Neural crest cell (in vitro differentiated cells): Measurements from ENCODE around the gene MS4A18. TPM values are rescaled to one million over a fixed set of nuclear protein-coding genes. Genes with fewer than 3 reads are reported as not detected.

Experiments
- DNase-seq: peaks from one replicate; pipeline ENCODE4 v3.0.0; 2021; ENCODE audit warnings: low read depth, mixed read lengths, low spot score
- H3K27ac Mint-ChIP-seq: one replicate; pipeline ENCODE4 v1.8.0; 2021; ENCODE audit warnings: mild to moderate bottlenecking, mixed read lengths; ENCODE audit not compliant: unreplicated experiment
- H3K27me3 Mint-ChIP-seq: 2 replicates; pipeline ENCODE4 v1.8.0; 2021; ENCODE audit warnings: low read depth, mild to moderate bottlenecking, mixed read lengths
- H3K36me3 Mint-ChIP-seq: 2 replicates; pipeline ENCODE4 v1.8.0; 2021; ENCODE audit warnings: low read depth, mild to moderate bottlenecking, mixed read lengths
- H3K4me1 Mint-ChIP-seq: 2 replicates; pipeline ENCODE4 v1.8.0; 2021; ENCODE audit warnings: mixed read lengths
- H3K4me3 Mint-ChIP-seq: one replicate; pipeline ENCODE4 v1.8.0; 2021; ENCODE audit warnings: mild to moderate bottlenecking, mixed read lengths
- H3K9me3 Mint-ChIP-seq: 2 replicates; pipeline ENCODE4 v1.8.0; 2021; ENCODE audit warnings: mixed read lengths
- total RNA-seq: library from RNA; stranded (reverse); gene quantifications from 2 replicates; pipeline ENCODE4 v1.2.1, GENCODE V29; 2021
- TF ChIP-seq, protein P1 (sequence below): fragments of 200-600 bp; sonication (generic); conservative IDR thresholded peaks from 2 replicates; pipeline ENCODE4 v1.5.0; 2021; ENCODE audit warnings: antibody characterized with exemption, mild to moderate bottlenecking

Gene MS4A18
- total RNA-seq, 1 donor from 2014 or later, result not detected

DNA sequence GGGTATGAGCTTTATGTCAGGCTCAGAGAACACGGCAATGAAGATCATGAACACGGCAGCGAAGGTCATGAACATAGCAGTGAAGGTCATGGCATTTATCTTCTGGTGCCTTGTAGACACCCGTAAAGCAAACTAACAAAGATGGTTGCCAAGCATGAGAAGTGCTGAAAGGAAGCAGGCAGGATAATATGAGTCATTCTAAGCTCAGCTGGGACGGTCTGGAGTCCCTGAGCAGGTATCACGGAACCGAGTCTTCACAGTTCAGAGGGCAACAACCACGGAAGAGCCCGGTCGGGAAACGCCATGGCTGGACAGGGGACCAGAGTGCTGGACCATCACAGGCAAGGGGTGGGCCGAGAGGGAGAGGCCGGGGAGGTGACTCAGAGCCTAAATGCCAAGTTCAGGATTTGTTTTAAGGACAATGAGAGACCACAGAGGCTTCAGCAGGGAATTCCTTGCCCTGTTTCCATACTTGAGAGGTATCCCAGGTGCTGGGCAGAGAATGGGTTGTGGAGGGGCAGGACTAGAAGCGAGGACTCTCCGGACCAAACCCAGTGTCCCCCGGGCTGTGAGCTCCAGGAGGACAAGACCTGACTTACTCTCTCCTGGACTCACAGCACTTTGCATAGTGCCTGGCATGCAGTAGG lies 47.5 kb downstream of the MS4A18 start:
- TF ChIP-seq, protein P1, sequence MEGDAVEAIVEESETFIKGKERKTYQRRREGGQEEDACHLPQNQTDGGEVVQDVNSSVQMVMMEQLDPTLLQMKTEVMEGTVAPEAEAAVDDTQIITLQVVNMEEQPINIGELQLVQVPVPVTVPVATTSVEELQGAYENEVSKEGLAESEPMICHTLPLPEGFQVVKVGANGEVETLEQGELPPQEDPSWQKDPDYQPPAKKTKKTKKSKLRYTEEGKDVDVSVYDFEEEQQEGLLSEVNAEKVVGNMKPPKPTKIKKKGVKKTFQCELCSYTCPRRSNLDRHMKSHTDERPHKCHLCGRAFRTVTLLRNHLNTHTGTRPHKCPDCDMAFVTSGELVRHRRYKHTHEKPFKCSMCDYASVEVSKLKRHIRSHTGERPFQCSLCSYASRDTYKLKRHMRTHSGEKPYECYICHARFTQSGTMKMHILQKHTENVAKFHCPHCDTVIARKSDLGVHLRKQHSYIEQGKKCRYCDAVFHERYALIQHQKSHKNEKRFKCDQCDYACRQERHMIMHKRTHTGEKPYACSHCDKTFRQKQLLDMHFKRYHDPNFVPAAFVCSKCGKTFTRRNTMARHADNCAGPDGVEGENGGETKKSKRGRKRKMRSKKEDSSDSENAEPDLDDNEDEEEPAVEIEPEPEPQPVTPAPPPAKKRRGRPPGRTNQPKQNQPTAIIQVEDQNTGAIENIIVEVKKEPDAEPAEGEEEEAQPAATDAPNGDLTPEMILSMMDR, result no peak
- H3K4me1 Mint-ChIP-seq, result peaks cover 6% of the 10 kb centered on the region
- DNase-seq, result no peak
- no peak overlapping the region for H3K27ac Mint-ChIP-seq
- no peaks in the 10 kb centered on the region for H3K36me3 Mint-ChIP-seq
- no peaks in the 10 kb centered on the region for H3K9me3 Mint-ChIP-seq
- H3K4me3 Mint-ChIP-seq, result no peak overlapping the region
- H3K27me3 Mint-ChIP-seq, result peaks cover 3% of the 10 kb centered on the region

DNA sequence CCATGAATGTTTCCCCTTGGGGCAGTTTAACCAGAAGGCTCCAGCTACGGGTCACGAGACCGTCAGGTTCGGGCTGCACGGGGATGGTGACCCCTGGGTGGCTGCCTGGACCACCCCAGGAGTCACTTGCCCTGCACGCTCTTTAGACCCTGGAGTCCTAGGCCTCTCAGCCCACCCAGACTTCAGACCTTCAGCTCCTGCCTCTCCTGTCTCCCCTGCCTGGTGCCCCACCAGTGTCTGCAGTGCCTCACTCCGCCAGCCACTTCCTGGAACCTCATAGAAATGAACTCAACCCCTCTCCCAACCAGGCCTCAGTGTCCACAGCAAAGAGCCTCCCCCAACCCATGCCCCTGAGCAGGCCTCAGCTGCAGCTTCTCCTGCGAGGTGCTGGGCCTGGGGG lies 48.1 kb downstream of the MS4A18 start:
- H3K4me3 Mint-ChIP-seq, result no peak overlapping the region
- no peak for DNase-seq
- H3K4me1 Mint-ChIP-seq, result peaks cover 6% of the 10 kb centered on the region
- H3K27me3 Mint-ChIP-seq, result peaks cover 2% of the 10 kb centered on the region
- no peaks in the 10 kb centered on the region for H3K9me3 Mint-ChIP-seq
- TF ChIP-seq, protein P1, result no peak
- H3K27ac Mint-ChIP-seq, result no peak overlapping the region
- H3K36me3 Mint-ChIP-seq, result no peaks in the 10 kb centered on the region

DNA sequence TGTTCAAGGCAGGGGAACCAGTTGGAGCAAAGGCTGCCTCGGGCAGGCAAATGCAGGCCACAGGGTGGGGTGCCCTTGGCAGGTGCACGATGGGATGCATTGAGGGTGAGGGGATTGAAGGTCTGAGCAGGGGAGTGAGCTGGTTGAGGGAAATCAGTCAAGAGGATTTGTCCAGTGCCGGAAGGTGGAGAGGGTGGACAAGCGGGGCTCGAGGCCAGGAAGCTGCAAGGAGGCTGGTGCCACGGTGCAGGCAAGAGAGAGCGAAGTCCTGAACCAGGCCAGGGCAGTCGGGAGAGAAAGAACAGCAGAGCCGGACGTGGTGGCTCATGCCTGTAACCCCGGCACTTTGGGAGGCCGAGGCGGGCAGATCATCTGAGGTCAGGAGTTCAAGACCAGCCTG lies 50.2 kb downstream of the MS4A18 start:
- peaks cover 2% of the 10 kb centered on the region for H3K27me3 Mint-ChIP-seq
- TF ChIP-seq, protein P1, result no peak
- no peak for DNase-seq
- peaks cover 6% of the 10 kb centered on the region for H3K4me1 Mint-ChIP-seq
- no peaks in the 10 kb centered on the region for H3K36me3 Mint-ChIP-seq
- H3K4me3 Mint-ChIP-seq, result no peak overlapping the region
- no peak overlapping the region for H3K27ac Mint-ChIP-seq
- H3K9me3 Mint-ChIP-seq, result no peaks in the 10 kb centered on the region

DNA sequence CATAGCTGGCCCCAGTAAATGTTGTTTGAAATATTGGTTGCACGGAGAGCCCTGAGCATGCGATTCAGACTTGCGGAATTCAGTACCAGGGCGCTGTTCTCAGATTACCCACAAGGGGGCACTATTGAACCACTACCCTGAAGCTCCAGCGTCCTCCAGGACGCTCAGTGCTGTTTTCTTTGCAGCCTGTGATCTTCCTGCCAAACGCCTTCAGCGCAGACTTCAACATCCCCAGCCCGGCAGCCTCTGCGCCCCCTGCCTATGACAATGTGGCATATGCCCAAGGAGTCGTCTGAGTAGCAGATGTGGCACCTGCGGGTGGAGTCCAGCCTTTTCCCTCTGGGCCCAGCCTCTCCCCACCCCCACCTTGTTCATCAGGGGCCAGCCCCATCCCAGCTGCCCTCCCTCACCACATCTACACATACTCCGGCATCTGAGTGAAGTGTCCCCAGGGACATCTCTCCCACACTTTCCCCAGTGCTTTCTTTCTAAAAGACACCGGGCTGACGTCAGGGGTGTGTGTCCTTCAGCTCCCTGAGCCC lies 51.0 kb downstream of the MS4A18 start:
- Mint-ChIP-seq H3K36me3 (no peaks in the 10 kb centered on the region), H3K4me1 (peaks cover 6% of the 10 kb centered on the region), H3K9me3 (no peaks in the 10 kb centered on the region), H3K27me3 (peaks cover 2% of the 10 kb centered on the region), H3K4me3 (no peak overlapping the region), H3K27ac (no peak overlapping the region)
- peak; percentile 93 for DNase-seq
- TF ChIP-seq, protein P1, result peak; percentile 95

DNA sequence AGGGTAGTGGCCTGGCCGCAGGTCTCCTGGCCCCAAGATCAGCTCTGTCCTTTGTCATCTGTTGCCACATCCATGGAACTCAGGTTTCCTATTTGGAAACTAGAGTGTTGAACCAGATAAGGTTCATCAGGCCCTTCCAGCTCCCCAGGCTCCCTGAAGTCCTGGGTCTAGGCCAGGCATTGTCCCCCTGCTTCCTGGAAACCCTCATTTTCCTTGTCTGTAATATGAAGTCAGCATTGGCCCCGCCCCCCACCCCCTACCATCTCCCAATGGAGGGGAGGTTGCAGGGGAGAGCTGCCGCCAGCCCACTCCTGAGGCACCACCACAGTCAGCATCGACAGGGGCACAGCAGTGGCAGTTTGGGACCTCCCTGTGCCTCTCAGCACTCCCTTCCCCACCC lies 51.6 kb downstream of the MS4A18 start:
- Mint-ChIP-seq H3K27me3 (peaks cover 2% of the 10 kb centered on the region), H3K27ac (no peak overlapping the region), H3K4me3 (no peak overlapping the region), H3K4me1 (peaks cover 6% of the 10 kb centered on the region), H3K9me3 (no peaks in the 10 kb centered on the region), H3K36me3 (no peaks in the 10 kb centered on the region)
- TF ChIP-seq, protein P1, result no peak
- no peak for DNase-seq
